Activated gamma-delta T cell treated with Interleukin-2 at 50 U/mL for 16 hours (primary cell): ENCODE results near the gene KRTAP10-2.
"Not testable (repeated sequence)": the region's sequence is repeated elsewhere in the genome, so short reads cannot be mapped to it uniquely, and the experiment has no call there.

Experiments
- DNase-seq: peaks from one replicate; pipeline ENCODE4 v3.0.0-alpha.2; 2020

KRTAP10-2 gene

DNA sequence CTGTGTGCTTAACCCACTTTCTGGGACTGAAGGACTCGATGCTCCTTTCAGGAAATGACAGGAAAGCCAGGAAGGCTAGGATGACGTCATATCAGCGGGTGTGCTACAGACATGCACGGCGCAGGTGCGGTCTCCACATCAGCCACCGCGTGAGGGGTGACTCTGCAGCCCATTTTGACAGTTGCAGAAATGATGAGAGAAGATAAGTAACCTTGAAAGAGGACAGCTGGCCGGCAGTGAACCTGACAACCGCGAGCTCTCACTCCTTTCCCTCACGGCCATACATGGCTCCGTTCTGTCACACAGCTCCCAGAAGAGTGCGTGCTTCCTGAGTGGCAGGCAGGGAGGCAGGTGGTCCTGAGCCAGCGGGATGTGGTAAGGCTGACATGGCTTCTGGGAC, 30.8 kb upstream of the KRTAP10-2 start:
- no peak for DNase-seq

- no peak for DNase-seq
Observed at GRCh38 chr21:44581158-44581557, 29.9 kb upstream of the KRTAP10-2 start.

GRCh38 chr21:44580231-44580821, 29.0 kb upstream of the KRTAP10-2 start, which contains the start of gene KRTAP10-5:
Gene KRTAP10-5, minus strand, starts transcription at chr21:44580604. Its CDS starts 26 bp downstream, at chr21:44580578.
- not testable (repeated sequence) for DNase-seq

- DNase-seq = no peak
Observed at GRCh38 chr21:44579833-44580144, 28.5 kb upstream of the KRTAP10-2 start.

DNA sequence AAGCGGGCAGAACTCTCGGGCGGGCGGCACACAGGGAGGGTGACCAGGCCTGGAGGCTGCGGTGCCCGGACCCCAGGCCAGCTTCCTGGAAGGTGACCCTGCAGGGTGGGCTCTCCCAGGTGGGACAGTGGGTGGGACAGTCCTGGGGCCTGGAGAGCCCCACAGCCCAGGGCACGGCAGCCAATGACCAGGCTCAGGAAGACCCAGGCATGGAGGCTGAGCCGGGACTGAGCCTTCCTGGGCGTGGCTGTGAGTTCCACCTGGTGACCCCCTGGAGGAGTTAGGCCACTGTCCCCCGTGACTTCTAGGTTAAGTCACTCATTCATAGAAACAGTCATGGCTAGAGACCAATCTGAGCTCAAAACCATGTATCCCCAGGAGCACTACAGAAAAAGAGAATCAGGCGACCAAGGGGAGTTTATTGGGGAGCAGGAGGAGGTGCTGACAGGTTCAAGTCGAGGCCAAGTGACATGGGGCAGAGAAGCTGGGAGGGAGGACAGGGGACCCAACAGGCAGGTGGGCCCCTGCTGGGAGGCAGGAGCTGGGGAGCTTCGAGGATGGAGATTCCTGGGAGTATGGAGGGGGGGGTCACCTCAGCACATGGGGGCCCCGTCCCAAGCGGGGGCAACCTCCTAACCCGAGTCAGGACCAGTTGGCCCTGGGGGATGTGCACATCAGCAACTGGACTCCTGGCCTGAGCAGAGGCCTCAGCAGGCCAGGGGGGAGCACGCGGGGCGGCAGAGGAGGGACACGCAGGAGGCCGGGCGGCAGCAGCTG, 27.9 kb upstream of the KRTAP10-2 start:
- no peak for DNase-seq

DNA sequence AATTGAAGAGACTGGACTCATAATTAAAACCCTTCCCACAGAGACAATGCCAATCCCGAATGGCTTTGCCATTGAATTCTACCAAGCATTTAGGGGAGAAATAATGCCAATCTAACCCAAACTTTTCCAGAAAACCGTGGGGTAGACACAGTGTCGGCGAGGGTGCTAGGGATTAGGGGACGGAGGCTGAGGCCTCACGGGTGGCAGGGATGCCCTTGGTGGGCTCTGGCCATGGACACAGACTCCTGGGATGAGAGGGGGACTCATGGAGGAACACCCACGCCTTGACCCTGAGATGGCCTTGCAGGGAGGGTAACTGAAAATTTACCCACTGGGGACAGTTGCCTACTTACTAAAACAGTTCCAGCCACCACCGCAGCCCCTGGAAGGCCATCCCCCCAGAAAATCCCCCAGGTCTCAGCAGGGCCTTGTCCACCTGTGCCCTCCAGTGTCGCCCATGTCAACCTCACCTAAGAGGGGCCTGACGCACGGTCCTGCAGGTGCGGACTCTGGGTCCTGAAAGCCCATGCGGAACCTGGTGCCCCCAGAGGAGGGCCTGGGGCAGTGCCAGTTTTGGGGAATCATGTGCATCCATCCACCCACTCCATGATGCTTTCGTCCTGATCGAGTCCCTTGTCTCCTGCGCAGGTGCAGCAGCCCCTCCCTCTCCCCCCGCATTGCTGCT, 27.2 kb upstream of the KRTAP10-2 start:
- DNase-seq = no peak

DNA sequence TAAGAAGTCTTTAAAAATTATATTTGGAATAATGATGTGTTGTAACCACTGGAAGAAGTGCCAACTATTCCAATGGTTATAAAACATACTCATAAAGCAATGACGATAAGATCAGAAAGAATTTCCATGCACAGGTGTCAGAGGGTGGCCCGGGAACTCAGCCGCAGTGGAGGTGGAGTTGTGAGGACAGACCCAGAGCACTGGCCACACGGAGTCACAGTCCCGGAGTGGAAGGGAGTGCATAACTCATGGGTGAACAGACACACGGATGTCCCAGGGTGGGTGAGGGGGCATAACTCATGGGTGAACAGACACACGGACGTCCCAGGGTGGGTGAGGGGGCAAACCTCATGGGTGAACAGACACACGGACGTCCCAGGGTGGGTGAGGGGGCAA, 24.7 kb upstream of the KRTAP10-2 start:
- no peak for DNase-seq

DNA sequence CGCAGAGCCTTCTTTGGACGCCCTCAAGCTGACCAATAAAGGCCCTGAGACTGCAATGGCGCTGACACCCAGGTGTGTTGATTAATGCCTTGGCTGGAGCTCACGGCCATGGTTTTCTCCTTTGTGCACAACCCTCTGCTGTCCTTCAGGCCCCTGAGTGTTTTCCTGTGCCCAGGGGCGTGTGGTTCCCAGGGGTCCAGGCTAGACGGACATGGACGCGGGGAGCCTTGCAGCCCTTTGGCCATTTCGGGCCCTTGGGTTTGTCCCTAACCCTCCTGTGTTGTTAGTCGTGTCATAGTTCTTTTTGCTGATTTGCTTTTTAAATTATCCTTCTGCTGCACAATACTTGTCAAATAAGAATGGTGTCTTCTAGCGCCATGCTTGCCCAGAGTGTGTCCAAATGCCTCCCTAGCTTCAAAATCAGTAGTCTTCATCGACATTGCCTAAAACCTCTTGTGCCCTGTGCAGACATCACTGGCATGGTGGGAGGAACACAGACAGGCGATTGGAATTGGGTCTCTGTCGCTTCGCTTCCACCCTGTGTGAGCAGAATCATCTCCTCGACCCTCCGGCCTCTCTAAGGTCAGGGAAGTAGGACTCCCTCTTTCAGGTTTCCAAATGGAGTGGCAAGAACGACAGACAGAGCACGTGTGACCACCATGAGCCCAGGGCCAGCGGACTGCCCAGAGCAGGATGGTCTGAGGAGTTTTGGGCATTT, 24.2 kb upstream of the KRTAP10-2 start:
- DNase-seq = no peak

DNA sequence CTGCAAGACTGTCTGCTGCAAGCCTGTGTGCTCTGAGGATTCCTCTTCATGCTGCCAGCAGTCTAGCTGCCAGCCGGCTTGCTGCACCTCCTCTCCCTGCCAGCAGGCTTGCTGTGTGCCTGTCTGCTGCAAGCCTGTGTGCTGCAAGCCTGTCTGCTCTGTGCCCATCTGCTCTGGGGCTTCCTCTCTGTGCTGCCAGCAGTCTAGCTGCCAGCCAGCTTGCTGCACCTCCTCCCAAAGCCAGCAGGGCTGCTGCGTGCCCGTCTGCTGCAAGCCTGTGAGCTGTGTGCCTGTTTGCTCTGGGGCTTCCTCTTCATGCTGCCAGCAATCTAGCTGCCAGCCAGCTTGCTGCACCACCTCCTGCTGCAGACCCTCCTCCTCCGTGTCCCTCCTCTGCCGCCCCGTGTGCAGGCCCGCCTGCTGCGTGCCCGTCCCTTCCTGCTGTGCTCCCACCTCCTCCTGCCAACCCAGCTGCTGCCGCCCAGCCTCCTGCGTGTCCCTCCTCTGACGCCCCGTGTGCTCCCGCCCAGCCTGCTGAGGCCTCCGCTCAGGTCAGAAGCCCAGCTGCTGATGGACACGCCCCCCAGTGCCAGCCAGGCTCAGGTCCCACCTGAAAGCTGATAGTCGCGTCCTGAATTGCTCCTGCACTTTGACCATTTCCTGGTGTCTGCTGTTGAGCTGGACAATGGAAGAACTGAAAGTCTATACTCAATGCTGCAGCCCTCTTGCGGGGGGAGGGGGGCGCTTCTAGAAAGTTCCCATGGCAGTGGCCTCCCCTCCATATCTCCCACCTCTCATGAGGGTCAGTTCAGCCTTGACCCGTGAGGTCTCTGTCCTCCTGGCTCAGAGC, 23.4 kb upstream of the KRTAP10-2 start:
- no peak for DNase-seq

GRCh38 chr21:44573630-44574456, 22.5 kb upstream of the KRTAP10-2 start, which contains the start of gene KRTAP10-4:
Gene KRTAP10-4, plus strand, starts transcription at chr21:44573729. Its CDS starts 30 bp downstream, at chr21:44573759.
- not testable (repeated sequence) for DNase-seq

DNA sequence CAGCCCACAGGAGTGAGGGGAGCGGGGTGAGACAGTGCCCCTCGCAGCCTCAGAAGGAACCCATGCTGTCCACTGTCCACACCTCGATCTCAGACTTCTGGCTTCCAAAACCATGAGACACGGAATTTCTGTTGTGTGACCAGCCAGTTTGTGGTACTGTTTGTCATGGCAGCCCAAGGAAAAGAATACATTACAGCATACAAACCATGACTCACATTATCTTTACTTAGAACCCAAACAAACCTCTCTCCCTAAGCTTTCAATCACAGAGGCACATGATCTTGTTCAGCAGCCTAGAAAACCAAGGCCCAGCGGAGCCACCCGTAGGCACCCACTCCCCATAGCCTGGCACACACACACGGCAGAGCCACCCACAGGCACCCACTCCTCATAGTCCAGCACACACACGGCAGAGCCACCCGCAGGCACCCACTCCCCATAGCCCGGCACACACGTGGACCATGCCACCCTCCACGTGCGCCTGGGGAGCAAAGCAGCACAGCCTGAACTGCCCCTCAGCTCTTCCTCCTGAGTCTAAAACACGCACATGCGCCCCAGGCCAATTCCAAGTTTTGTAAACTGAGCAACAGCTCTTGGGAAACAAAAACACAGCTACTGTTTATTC, 21.8 kb upstream of the KRTAP10-2 start:
- DNase-seq = no peak

DNA sequence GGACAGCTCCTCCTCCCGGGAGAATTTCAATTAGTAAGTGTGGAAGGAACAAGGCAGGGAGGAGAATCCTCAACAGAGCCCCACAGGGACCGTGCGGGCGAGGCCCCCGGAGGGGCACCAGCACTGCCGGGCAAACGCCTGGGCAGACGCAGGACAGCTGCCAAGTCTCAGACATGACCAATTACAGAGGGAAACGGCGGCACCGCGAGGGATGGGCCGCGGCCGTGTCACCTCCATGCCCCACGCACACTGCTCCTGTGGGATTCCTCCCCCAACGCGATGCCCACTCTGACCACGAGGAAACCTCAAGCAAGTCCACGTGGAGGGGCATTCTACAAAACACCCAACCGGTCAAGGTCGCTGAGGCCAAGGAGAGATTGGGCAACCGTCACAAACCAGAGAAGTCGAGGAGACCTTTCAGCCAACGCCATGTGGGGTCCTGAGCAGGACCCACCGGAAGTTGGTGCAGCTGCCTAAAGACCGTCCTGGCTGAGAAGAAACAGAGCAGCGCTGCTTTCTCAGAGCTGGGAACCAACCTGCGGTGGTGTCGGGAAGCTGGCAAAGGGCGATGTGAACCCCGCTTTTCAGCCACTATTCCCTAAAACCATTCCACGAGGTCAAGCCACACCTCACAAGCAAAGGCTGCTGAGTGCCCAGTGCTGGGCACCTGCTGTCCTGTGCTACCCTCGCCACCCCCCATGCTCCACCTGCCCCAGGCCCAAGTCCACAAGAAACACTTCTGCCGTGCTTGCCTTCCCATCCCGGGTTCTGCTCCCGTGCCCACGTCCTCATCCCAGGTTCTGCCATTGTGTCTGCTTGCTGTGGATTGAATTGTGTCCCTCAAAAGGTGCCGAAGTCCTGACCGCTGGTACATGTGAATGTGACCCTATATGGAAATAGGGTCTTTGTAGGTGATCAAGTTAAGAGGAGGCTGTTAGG, 20.8 kb upstream of the KRTAP10-2 start:
- DNase-seq = no peak

GRCh38 chr21:44571296-44571695, 20.0 kb upstream of the KRTAP10-2 start:
- DNase-seq = no peak

DNA sequence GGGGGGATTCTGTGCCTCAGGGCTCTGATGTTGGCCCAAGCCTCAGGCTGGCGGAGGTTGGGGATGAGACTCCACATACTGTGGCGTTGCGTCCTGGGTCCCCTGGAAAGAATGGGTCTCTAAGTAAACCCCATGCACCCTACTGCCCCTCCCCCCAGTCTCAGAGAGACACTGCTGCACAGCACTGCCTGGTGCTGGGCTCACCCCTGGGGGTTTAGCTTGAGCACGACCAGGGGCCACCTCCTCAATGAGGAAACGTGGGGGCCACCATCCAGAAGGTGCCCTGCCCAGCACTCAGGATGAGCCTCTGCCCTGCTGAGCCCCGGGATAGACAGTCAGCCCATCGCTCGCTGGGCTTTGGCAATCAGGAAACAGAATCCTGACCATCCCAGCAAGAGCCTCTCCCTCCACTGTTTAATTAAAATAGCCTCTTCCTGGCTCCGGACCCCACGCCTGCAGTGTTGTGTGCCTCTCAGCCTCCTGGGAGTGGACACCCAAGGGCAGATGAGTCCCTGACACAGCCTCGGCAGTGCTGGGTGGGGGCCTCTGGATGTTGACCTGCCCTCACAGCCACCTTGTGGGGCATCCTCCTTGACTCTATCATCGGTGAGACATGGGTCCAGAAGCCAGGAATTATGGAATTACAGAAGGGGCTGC, 18.7 kb upstream of the KRTAP10-2 start:
- no peak for DNase-seq

GRCh38 chr21:44568667-44569556, 17.6 kb upstream of the KRTAP10-2 start:
- DNase-seq = no peak

DNA sequence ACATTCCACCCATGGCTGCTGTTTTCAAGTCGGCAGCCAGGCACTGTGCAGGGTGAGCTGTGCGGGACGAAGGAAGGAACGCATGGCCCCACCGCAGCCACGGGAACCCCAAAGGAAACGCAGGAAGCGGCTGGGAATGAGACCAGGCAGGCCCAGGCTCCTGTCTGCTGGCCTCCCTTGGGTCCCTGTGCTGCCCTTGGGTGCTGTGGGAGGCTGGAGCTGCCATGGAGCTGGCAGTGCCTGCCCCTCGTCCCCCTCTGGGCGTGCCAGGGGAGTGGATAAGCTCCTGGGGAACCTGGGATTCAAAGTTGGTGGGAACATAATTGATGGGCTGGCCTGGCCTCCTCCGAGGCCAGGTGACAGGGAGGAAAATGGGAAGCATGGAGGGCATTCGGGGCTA, 17.0 kb upstream of the KRTAP10-2 start:
- no peak for DNase-seq

GRCh38 chr21:44567481-44568171, 16.3 kb upstream of the KRTAP10-2 start:
- no peak for DNase-seq

DNA sequence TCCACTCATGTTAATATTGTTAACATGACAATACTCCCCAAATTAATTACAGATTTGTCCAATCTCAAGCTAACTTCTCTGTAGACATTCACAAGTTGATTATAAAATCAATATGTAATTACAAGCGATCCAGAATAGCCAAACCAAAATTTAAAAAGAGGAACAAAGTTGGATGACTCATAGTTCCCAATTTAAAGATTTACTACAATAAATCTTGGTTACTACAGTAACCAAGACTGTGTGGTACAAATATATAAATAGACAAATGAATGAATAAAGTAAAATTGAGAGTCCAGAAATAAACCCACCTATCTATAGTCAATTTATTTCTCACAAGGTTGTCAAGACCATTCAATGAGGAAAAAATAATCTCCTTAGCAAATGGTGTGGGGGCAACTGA, 15.1 kb upstream of the KRTAP10-2 start:
- no peak for DNase-seq
